HEK293T (cell line): ENCODE measurements around the gene ARRB1.
"Not testable (repeated sequence)": the region's sequence is repeated elsewhere in the genome, so short reads cannot be mapped to it uniquely, and the experiment has no call there.

ENCODE experiments used
- CTCF ChIA-PET: fragments of 350-600 bp; formaldehyde crosslinking; extraction: SDS; loops from one replicate; lab custom pipeline; 2021; ENCODE audit warnings: antibody characterized with exemption, inconsistent platforms; lab: Yijun Ruan, JAX
- POLR2A ChIA-PET: fragments of 350-600 bp; formaldehyde crosslinking; extraction: SDS; loops from one replicate; lab custom pipeline; 2020; ENCODE audit warnings: antibody characterized with exemption, inconsistent platforms; lab: Yijun Ruan, JAX
- DNase-seq: peaks from one replicate; pipeline ENCODE4 v3.0.0; 2012; ENCODE audit warnings: mixed read lengths; ENCODE audit errors: extremely low spot score
- ARNT ChIP-seq: fragments of 450-650 bp; IDR thresholded peaks from 2 replicates; pipeline ENCODE4 v1.6.1; 2017; ENCODE audit warnings: mild to moderate bottlenecking
- BHLHE40 ChIP-seq: fragments of 450-650 bp; IDR thresholded peaks from 2 replicates; pipeline ENCODE4 v1.6.1; 2016; ENCODE audit warnings: mild to moderate bottlenecking, moderate library complexity, borderline replicate concordance
- CTBP1 ChIP-seq: fragments of 450-650 bp; IDR thresholded peaks from 2 replicates; pipeline ENCODE4 v1.6.1; 2016; ENCODE audit warnings: borderline replicate concordance
- ELF4 ChIP-seq: fragments of 450-650 bp; IDR thresholded peaks from 2 replicates; pipeline ENCODE4 v1.6.1; 2017; ENCODE audit warnings: antibody characterized with exemption
- FOXA1 ChIP-seq: fragments of 450-650 bp; IDR thresholded peaks from 2 replicates; pipeline ENCODE4 v1.6.1; 2016; ENCODE audit warnings: mild to moderate bottlenecking
- FOXK2 ChIP-seq: fragments of 450-650 bp; IDR thresholded peaks from 2 replicates; pipeline ENCODE4 v1.6.1; 2016; ENCODE audit warnings: mild to moderate bottlenecking
- FOXM1 ChIP-seq: fragments of 450-650 bp; IDR thresholded peaks from 2 replicates; pipeline ENCODE4 v1.6.1; 2017; ENCODE audit warnings: mild to moderate bottlenecking, borderline replicate concordance
- HDGF ChIP-seq: fragments of 450-650 bp; IDR thresholded peaks from 2 replicates; pipeline ENCODE4 v1.6.1; 2017; ENCODE audit warnings: antibody characterized with exemption, borderline replicate concordance
- L3MBTL2 ChIP-seq: fragments of 450-650 bp; conservative IDR thresholded peaks from 2 replicates; pipeline ENCODE4 v1.6.1; 2016; ENCODE audit warnings: mild to moderate bottlenecking
- LEF1 ChIP-seq: fragments of 450-650 bp; IDR thresholded peaks from 2 replicates; pipeline ENCODE4 v1.6.1; 2017; ENCODE audit warnings: mild to moderate bottlenecking, borderline replicate concordance
- NFRKB ChIP-seq: fragments of 450-650 bp; IDR thresholded peaks from 2 replicates; pipeline ENCODE4 v1.6.1; 2016; ENCODE audit warnings: mild to moderate bottlenecking, moderate library complexity
- PKNOX1 ChIP-seq: fragments of 450-650 bp; IDR thresholded peaks from 2 replicates; pipeline ENCODE4 v1.6.1; 2016
- SP1 ChIP-seq: fragments of 450-650 bp; IDR thresholded peaks from 2 replicates; pipeline ENCODE4 v1.6.1; 2017
- SUZ12 ChIP-seq: fragments of 450-650 bp; IDR thresholded peaks from 2 replicates; pipeline ENCODE4 v1.6.1; 2016; ENCODE audit warnings: mild to moderate bottlenecking
- TARDBP ChIP-seq: fragments of 450-650 bp; IDR thresholded peaks from 2 replicates; pipeline ENCODE4 v1.6.1; 2016
- ZNF384 ChIP-seq: fragments of 450-650 bp; IDR thresholded peaks from 2 replicates; pipeline ENCODE4 v1.6.1; 2016

ARRB1 gene

GRCh38 chr11:75334976-75335375 is 16.5 kb downstream of the ARRB1 start:
- DNase-seq: no peak
- no peak for TF ChIP-seq CTBP1
- TF ChIP-seq ARNT: no peak
- no peak for TF ChIP-seq SUZ12
- no peak for TF ChIP-seq FOXK2
- no peak for TF ChIP-seq NFRKB
- POLR2A ChIA-PET: interaction anchor here (1.0 to 1.1 kb wide), 2 partner anchors 23 to 66 kb away, joined by 3 to 4 read pairs; no protein-coding TSS in a partner anchor
- CTCF ChIA-PET: interaction anchor here (1.6 kb wide), 1 partner anchor 16 kb away, joined by 4 read pairs; the partner anchor contains the start of gene ARRB1

GRCh38 chr11:75334402-75334891 is 17.0 kb downstream of the ARRB1 start:
- no peak for DNase-seq
- TF ChIP-seq NFRKB: no peak
- TF ChIP-seq L3MBTL2: no peak
- no peak for TF ChIP-seq LEF1
- TF ChIP-seq BHLHE40: no peak
- TF ChIP-seq SP1: no peak
- TF ChIP-seq CTBP1: no peak
- TF ChIP-seq SUZ12: no peak
- TF ChIP-seq ELF4: no peak
- TF ChIP-seq ARNT: no peak
- TF ChIP-seq FOXK2: no peak
- no peak for TF ChIP-seq ZNF384
- TF ChIP-seq FOXA1: no peak
- no peak for TF ChIP-seq HDGF
- TF ChIP-seq PKNOX1: no peak
- no peak for TF ChIP-seq TARDBP
- no peak for TF ChIP-seq FOXM1
- CTCF ChIA-PET: no interaction called here
- POLR2A ChIA-PET: interaction anchor here (1.0 to 1.1 kb wide), 2 partner anchors 23 to 67 kb away, joined by 3 to 4 read pairs; no protein-coding TSS in a partner anchor

DNA sequence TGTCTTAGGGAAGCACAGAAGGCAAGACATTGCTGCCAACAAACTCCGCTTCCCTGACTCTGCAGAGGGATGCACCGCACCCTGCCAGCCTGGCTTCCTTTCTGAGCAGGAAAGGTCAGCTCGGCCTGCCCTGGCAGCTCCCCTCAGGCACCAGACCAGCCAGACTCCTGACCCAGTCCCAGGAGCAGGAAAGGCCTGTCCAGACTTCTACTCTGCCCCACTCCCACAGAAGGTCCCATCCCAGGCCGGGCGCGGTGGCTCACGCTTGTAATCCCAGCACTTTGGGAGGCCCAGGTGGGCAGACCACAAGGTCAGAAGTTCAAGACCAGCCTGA is 17.7 kb downstream of the ARRB1 start:
- no peak for DNase-seq
- ChIA-PET CTCF (no interaction called here), POLR2A (no interaction called here)
- TF ChIP-seq CTBP1: no peak
- TF ChIP-seq LEF1: no peak
- TF ChIP-seq SUZ12: no peak
- TF ChIP-seq ELF4: no peak
- no peak for TF ChIP-seq FOXK2
- TF ChIP-seq ARNT: no peak
- no peak for TF ChIP-seq ZNF384
- no peak for TF ChIP-seq HDGF

GRCh38 chr11:75333022-75333806 is 18.2 kb downstream of the ARRB1 start:
- ChIA-PET CTCF (interaction anchor here (0.6 kb wide), 1 partner anchor 32 kb away, joined by 3 read pairs; no protein-coding TSS in a partner anchor), POLR2A (no interaction called here)
- no peak for DNase-seq

DNA sequence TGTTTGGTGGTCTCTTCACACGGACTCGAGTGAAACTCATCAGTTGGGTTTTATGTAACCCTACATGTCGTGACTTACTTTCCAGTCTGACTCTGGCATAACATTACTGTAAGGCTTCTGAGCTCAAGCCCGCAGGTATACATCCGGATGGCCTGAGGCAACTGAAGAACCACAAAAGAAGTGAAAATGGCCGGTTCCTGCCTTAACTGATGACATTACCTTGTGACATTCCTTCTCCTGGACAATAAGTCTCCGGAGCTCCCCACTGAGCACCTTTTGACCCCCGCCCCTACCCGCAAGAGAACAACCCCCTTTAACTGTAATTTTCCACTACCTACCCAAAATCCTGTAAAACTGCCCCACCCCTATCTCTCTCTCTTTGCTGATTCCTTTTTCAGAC is 19.7 kb downstream of the ARRB1 start:
- CTCF ChIA-PET, POLR2A ChIA-PET, DNase-seq: not testable (repeated sequence)

More at GRCh38 chr11:75333022-75333806, 18.2 kb downstream of the ARRB1 start:
- TF ChIP-seq FOXM1 (no peak), LEF1 (no peak), SP1 (no peak), HDGF (no peak), ELF4 (no peak), BHLHE40 (no peak), FOXK2 (no peak)

GRCh38 chr11:75331304-75331703 is 20.2 kb downstream of the ARRB1 start:
- POLR2A ChIA-PET, DNase-seq: not testable (repeated sequence)
- CTCF ChIA-PET: interaction anchor here (1.7 kb wide), 1 partner anchor 53 kb away, joined by 9 read pairs; no protein-coding TSS in a partner anchor

GRCh38 chr11:75330886-75331285 is 20.6 kb downstream of the ARRB1 start:
- DNase-seq, POLR2A ChIA-PET: not testable (repeated sequence)
- CTCF ChIA-PET: interaction anchor here (1.6 to 1.7 kb wide), 2 partner anchors 9 to 54 kb away, joined by 7 to 9 read pairs; no protein-coding TSS in a partner anchor

DNA sequence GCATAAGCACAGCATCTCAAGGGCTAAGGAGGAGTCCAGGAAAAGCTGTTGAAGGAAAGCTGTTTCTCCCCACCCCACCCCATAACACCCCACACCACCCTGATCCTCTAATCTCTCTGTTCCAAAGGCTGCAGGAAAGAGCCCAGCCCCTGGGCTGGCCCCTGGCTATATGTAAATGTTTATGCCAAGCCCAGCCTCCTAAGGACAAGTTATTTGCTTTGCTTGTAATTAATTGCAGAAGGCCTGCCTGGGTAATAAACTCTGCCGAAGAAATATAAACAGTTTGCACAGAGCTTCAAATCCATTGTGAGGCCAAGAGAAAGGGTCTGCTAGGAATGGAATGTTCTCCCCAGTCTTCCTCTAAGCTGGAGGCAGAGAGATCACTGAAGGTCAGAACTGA is 21.2 kb downstream of the ARRB1 start:
- POLR2A ChIA-PET: no interaction called here
- CTCF ChIA-PET: interaction anchor here (1.6 to 1.7 kb wide), 2 partner anchors 9 to 54 kb away, joined by 7 to 9 read pairs; no protein-coding TSS in a partner anchor
- no peak for TF ChIP-seq ZNF384
- DNase-seq: no peak
